ENCODE data around the gene MYOC. TPM values are rescaled to one million over a fixed set of nuclear protein-coding genes. Genes with fewer than 3 reads are reported as not detected.

The MYOC gene
- total RNA-seq, 1 donor, result not detected

DNA sequence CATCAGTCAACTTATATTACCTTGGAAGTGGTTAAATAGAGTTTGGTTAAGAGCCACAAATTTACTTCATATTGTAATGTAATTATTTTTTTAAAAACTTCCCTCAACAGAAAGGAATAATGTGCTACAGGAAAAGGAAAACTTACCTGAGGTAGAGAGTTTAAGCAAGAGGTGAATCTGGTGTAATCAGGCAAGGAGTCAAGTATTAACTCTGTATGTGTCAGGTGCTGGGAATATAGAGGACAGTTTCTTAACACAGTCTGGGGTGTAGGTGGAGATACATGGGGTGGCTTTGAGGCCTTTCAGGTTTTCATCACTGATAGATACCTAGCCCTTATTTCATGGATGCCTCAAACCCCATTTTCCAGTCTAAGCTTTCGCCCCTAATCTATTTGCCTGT lies 56.4 kb downstream of the MYOC start:
- H3K4me3 ChIP-seq (ENCODE audit: low read depth, low read length), result no peak overlapping the region
- TF ChIP-seq, protein P1, sequence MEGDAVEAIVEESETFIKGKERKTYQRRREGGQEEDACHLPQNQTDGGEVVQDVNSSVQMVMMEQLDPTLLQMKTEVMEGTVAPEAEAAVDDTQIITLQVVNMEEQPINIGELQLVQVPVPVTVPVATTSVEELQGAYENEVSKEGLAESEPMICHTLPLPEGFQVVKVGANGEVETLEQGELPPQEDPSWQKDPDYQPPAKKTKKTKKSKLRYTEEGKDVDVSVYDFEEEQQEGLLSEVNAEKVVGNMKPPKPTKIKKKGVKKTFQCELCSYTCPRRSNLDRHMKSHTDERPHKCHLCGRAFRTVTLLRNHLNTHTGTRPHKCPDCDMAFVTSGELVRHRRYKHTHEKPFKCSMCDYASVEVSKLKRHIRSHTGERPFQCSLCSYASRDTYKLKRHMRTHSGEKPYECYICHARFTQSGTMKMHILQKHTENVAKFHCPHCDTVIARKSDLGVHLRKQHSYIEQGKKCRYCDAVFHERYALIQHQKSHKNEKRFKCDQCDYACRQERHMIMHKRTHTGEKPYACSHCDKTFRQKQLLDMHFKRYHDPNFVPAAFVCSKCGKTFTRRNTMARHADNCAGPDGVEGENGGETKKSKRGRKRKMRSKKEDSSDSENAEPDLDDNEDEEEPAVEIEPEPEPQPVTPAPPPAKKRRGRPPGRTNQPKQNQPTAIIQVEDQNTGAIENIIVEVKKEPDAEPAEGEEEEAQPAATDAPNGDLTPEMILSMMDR (IDR thresholded peaks at IDR 0.05; ENCODE audit: insufficient read depth, low read depth, low read length), result no peak
- no peak for DNase-seq (ENCODE audit: low read depth)

DNA sequence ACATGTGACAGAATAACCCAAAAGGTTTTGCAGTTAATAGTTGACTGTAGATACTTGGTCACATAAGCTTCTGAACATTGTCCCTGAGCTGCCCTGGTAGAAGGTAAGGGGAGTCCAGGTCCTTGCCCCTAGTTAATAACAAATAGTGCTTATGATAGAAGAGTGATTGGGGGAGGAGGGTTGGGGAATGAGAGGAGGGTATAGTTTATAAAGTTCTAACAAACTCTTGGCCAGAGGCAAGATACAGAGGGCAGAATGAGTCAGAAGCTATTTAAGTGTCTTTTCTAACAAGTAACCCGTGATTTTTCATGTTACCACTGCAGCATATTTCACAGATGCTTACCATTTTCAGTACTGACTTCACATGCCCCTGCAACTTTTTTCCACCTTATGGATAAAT lies 57.2 kb downstream of the MYOC start:
- DNase-seq (ENCODE audit: low read depth), result peak; percentile 55
- TF ChIP-seq, protein P1 (IDR thresholded peaks at IDR 0.05; ENCODE audit: insufficient read depth, low read depth, low read length), result no peak
- no peak overlapping the region for H3K4me3 ChIP-seq (ENCODE audit: low read depth, low read length)

DNA sequence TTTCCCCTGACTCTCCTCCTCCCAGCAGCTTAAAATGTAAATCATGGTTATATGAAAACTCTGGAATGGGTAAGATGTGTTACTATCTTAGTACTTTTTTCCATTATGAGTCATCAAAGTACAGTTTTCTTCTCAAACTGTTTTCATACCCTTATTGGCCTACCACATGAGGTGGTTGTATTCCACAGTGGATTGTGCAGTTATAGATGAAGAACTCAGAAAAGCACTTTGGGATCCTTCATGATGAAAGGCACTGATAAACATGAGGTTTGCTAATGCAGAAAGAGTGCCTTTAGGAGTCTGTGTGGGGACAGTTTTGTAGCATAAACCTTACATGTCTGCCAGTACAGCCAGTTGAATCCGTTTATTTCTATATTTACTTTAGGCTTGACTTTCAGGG lies 62.5 kb downstream of the MYOC start:
- no peak overlapping the region for H3K4me3 ChIP-seq (ENCODE audit: low read depth, low read length)
- DNase-seq (ENCODE audit: low read depth), result peak; percentile 37
- TF ChIP-seq, protein P1 (IDR thresholded peaks at IDR 0.05; ENCODE audit: insufficient read depth, low read depth, low read length), result no peak

DNA sequence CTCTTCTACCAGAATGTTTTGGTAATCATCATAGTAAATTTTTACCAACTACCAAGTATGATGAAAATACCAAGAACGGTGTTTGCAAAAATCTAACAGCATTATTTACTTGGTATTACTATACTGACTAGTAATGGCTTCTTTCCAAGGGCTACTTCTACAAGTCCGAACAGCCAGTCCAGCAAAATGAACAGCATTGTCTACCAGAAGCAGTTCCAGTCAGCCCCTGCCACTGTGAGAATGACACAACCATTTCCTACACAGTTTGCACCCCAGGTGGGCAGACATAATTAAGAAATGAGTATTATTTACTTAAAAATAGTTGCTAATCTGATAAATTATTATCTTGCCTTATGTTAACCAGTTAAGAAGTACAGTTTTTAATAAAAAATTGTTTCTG lies 64.3 kb downstream of the MYOC start:
- no peak overlapping the region for H3K4me3 ChIP-seq (ENCODE audit: low read depth, low read length)
- TF ChIP-seq, protein P1 (IDR thresholded peaks at IDR 0.05; ENCODE audit: insufficient read depth, low read depth, low read length), result no peak
- no peak for DNase-seq (ENCODE audit: low read depth)

DNA sequence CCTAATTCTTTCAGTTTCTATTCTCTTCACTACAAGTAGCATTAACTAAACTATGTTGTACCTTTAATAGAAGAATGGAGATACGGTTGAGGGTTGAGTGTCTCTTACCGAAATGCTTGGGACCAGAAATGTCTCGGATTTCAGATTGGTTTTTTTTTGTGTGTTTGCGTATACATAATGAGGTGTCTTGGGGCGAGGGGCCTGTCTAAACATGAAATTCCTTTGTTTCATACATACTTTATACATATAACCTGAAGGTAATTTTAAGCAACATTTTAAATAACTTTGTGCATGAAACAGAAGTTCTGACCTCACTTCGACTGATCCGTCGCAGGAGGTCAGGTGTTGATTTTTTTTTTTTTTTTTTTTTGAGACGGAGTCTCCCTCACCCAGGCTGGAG lies 66.8 kb downstream of the MYOC start:
- TF ChIP-seq, protein P1 (IDR thresholded peaks at IDR 0.05; ENCODE audit: insufficient read depth, low read depth, low read length), result no peak

More for the DNA sequence above, 66.8 kb downstream of the MYOC start:
- no peak overlapping the region for H3K4me3 ChIP-seq (ENCODE audit: low read depth, low read length)
- DNase-seq (ENCODE audit: low read depth), result no peak

Other genes starting within 250 kb of the MYOC start
- 47.4 and 51.8 TPM in 2 replicates for gene PRRC2C, start 167.2 kb downstream of the MYOC start, total RNA-seq
- under 0.01 TPM in 1 of 2 replicates, not detected in the other for gene MYOCOS, start 30.4 kb downstream of the MYOC start, total RNA-seq
- 7.3 and 7.7 TPM in 2 replicates for gene VAMP4, start 89.4 kb upstream of the MYOC start, total RNA-seq
- gene METTL13, start 129.0 kb upstream of the MYOC start, total RNA-seq, result 11.9 and 13.0 TPM in 2 replicates
- 1.9 and 2.2 TPM in 2 replicates for gene DNM3, start 188.8 kb upstream of the MYOC start, total RNA-seq